K562 (cell line): Measurements from ENCODE around the gene HSD17B8. TPM values are rescaled to one million over a fixed set of nuclear protein-coding genes. Genes with fewer than 3 reads are reported as not detected.

Source experiments
- ATAC-seq: fragments of 200-7000 bp; cut with Tn5 transposase; 3 replicates; pipeline ENCODE4 v1.9.1; 2020; ENCODE audit warnings: moderate library complexity
- BruUV-seq: library from RNA; stranded (reverse); fragments of 400-500 nt; replicated peaks from 2 replicates; lab custom pipeline; 2021; lab: Mats Ljungman, UMichigan
- CTCF ChIA-PET: fragments of 300-600 bp; formaldehyde crosslinking; extraction: SDS; loops from one replicate; lab custom pipeline; 2021; ENCODE audit warnings: low intra/inter-chr PET ratio; lab: Yijun Ruan, JAX
- POLR2A ChIA-PET: fragments of 300-600, 350-650 bp; sonication (Branson Sonifier 250); formaldehyde crosslinking; extraction: SDS; loops from one replicate; lab custom pipeline; 2021; ENCODE audit warnings: antibody characterized with exemption, inconsistent platforms; lab: Yijun Ruan, JAX
- DNase-seq, 4 experiments: peaks; one replicate each; pipeline versions ENCODE4 v3.0.0 to v3.0.0-alpha.2; 2011 to 2018; ENCODE audit warnings: low spot score in 3 of 4, mixed read lengths in 3 of 4; ENCODE audit errors: extremely low read depth in 1 of 4
- FAIRE-seq: peaks from 2 replicates; lab custom pipeline; 2011; peaks lifted over from hg19 to GRCh38; lab: Jason Lieb, UNC
- H2AFZ ChIP-seq: 2 replicates; pipeline ENCODE4 v1.6.0; 2011; ENCODE audit warnings: low read depth, low read length, control low read depth, inconsistent platforms
- H3K27ac ChIP-seq: fragments of 200-600 bp; 3 replicates; pipeline ENCODE4 v1.8.0; 2011; ENCODE audit warnings: low read depth, mild to moderate bottlenecking, control low read depth, inconsistent platforms, low read length, moderate library complexity, mixed read lengths; ENCODE audit errors: extremely low read depth
- H3K27me3 ChIP-seq, 2 experiments: fragments of 300-600 bp in 1 of 2; 2 replicates in 1 of 2; 3 replicates in 1 of 2; pipeline versions ENCODE4 v1.6.0 to v1.8.0; 2011; ENCODE audit warnings: inconsistent platforms in 2 of 2, low read length in 2 of 2, mild to moderate bottlenecking in 1 of 2, mixed read lengths in 1 of 2, moderate library complexity in 1 of 2; ENCODE audit not compliant: control insufficient read depth in 2 of 2, insufficient read depth in 2 of 2
- H3K36me3 ChIP-seq: fragments of 300-600 bp; 3 replicates; pipeline ENCODE4 v1.8.0; 2011; ENCODE audit warnings: mild to moderate bottlenecking, low read length, inconsistent platforms; ENCODE audit not compliant: control insufficient read depth, insufficient read depth
- H3K4me1 ChIP-seq, 2 experiments: fragments of 200-600 bp in 1 of 2; replicated peaks in 1 of 2; 2 replicates in 1 of 2; 3 replicates in 1 of 2; pipeline versions ENCODE4 v1.5.1 to v1.8.0; 2011; ENCODE audit warnings: inconsistent platforms in 2 of 2, low read length in 2 of 2, mild to moderate bottlenecking in 1 of 2, mixed read lengths in 1 of 2, moderate library complexity in 1 of 2; ENCODE audit not compliant: control insufficient read depth in 2 of 2, insufficient read depth in 2 of 2
- H3K4me2 ChIP-seq: 2 replicates; pipeline ENCODE4 v1.6.1; 2011; ENCODE audit warnings: low read length, control low read depth, inconsistent platforms, mixed read lengths; ENCODE audit not compliant: insufficient read depth
- H3K4me3 ChIP-seq: fragments of 200-600 bp; sonication (generic), shearing (Covaris generic); 2 replicates; pipeline ENCODE4 v1.5.1; 2016; ENCODE audit warnings: control low read depth, inconsistent platforms
- H3K79me2 ChIP-seq: fragments of 200-600 bp; 3 replicates; pipeline ENCODE4 v1.8.0; 2011; ENCODE audit warnings: low read length, inconsistent platforms; ENCODE audit not compliant: control insufficient read depth, insufficient read depth
- H3K9ac ChIP-seq, 2 experiments: 2 replicates each; pipeline versions ENCODE4 v1.6.0 to v1.6.1; 2011; ENCODE audit warnings: low read depth in 2 of 2, low read length in 2 of 2, control low read depth in 1 of 2, inconsistent platforms in 1 of 2, mild to moderate bottlenecking in 1 of 2, mixed read lengths in 1 of 2; ENCODE audit not compliant: insufficient read depth in 1 of 2
- H3K9me1 ChIP-seq: one replicate; pipeline ENCODE4 v1.6.0; 2011; ENCODE audit warnings: inconsistent platforms, mild to moderate bottlenecking, low read length, moderate library complexity; ENCODE audit not compliant: control insufficient read depth, insufficient read depth
- H3K9me3 ChIP-seq: replicated peaks from 2 replicates; pipeline ENCODE4 v1.5.1; 2011; ENCODE audit warnings: low read depth, low read length, inconsistent platforms; ENCODE audit not compliant: control insufficient read depth, insufficient read depth
- H4K20me1 ChIP-seq: replicated peaks from 2 replicates; pipeline ENCODE4 v1.6.1; 2011; ENCODE audit warnings: low read length, inconsistent platforms, mixed read lengths; ENCODE audit not compliant: control insufficient read depth, insufficient read depth
- MTF1 ChIP-seq: fragments of 250-450 bp; sonication (Bioruptor Pico); IDR thresholded peaks from 2 replicates; pipeline ENCODE4 v1.9.0; 2021; ENCODE audit warnings: moderate library complexity, mild to moderate bottlenecking, inconsistent platforms, borderline replicate concordance
- OTX1 ChIP-seq: fragments of 450-650 bp; formaldehyde crosslinking; IDR thresholded peaks from 2 replicates; pipeline ENCODE4 v1.4.0; 2022; ENCODE audit warnings: mild to moderate bottlenecking
- SRF ChIP-seq, 2 experiments: fragments of 250-450, 450-650 bp in 1 of 2; sonication (Bioruptor Pico) in 1 of 2; sonication (generic) in 1 of 2; formaldehyde crosslinking; IDR thresholded peaks; 2 replicates each; pipeline versions ENCODE4 v1.5.0 to v1.5.1; 2020 to 2022; ENCODE audit warnings: mild to moderate bottlenecking in 1 of 2, missing genetic modification reagents in 1 of 2
- ZNF239 ChIP-seq: fragments of 250-450 bp; sonication (Bioruptor Pico); IDR thresholded peaks from 2 replicates; pipeline ENCODE4 v1.4.0; 2020; ENCODE audit warnings: mild to moderate bottlenecking
- ZNF318 ChIP-seq, 2 experiments: fragments of 450-650 bp; IDR thresholded peaks; 2 replicates each; pipeline ENCODE4 v1.6.1; 2016; ENCODE audit warnings: mild to moderate bottlenecking in 2 of 2, borderline replicate concordance in 1 of 2, low read depth in 1 of 2, moderate library complexity in 1 of 2
- ZNF695 ChIP-seq: fragments of 450-650 bp; formaldehyde crosslinking; IDR thresholded peaks from 2 replicates; pipeline ENCODE4 v1.4.0; 2020; ENCODE audit warnings: mild to moderate bottlenecking, moderate library complexity
- in situ Hi-C: fragments of 300-500 bp; cut with MboI; formaldehyde crosslinking; loops from 4 replicates; pipeline ENCODE4 v1.15.0; 2018; ENCODE audit warnings: inconsistent platforms, mixed read lengths
- intact Hi-C: fragments of 100-400 bp; cut with micrococcal nuclease; formaldehyde crosslinking; loops from 2 replicates; pipeline ENCODE4 v1.14.2; 2022
- polyA plus RNA-seq, 8 experiments: library from polyadenylated mRNA; depleted of rRNA in 4 of 8; stranded (reverse) in 5 of 8; unstranded in 3 of 8; fragments of >200 nt; fragmentation: Nextera tagmentation in 2 of 8; fragmentation: Illumina TruSeq in 1 of 8; extraction: Ambion mirVana in 2 of 8; extraction: Trizol in 1 of 8; gene quantifications; 2 replicates each; pipeline versions ENCODE4 v1.2.1 to v1.2.3, GENCODE V29; 2011 to 2014; ENCODE audit warnings: inconsistent platforms in 1 of 8, missing spikeins in 1 of 8
- total RNA-seq, 7 experiments: library from RNA; depleted of rRNA in 6 of 7; stranded (reverse); fragments of >200 nt in 6 of 7; fragmentation: Illumina TruSeq in 2 of 7; extraction: Trizol in 2 of 7; gene quantifications; 2 replicates each; pipeline versions ENCODE4 v1.2.1 to v1.2.3, GENCODE V29; 2011 to 2021; ENCODE audit warnings: low replicate concordance in 1 of 7
- TF ChIP-seq, protein P1 (sequence below), 2 experiments: fragments of 450-650 bp; IDR thresholded peaks; 2 replicates each; pipeline ENCODE4 v1.6.1; 2018; ENCODE audit warnings: mild to moderate bottlenecking in 2 of 2, low read depth in 1 of 2; ENCODE audit not compliant: partially characterized antibody in 2 of 2
- TF ChIP-seq, protein P2 (sequence below): fragments of 250-450 bp; sonication (Bioruptor Pico); IDR thresholded peaks from 2 replicates; pipeline ENCODE4 v1.8.0; 2022; ENCODE audit warnings: moderate library complexity, mild to moderate bottlenecking, inconsistent platforms

HSD17B8 gene
- total and polyA plus RNA-seq, 9 of the 15 experiments (the other 6 are each of a cell fraction or from before 2014, with no cell fraction given) = 3.7 to 35.2 (median 14.2) TPM

GRCh38 chr6:33252759-33253158 is 48.3 kb downstream of the HSD17B8 start:
- Histone ChIP-seq H3K27ac (no peak overlapping the region), H4K20me1 (no peaks in the 10 kb centered on the region), H3K36me3 (peaks cover 31% of the 10 kb centered on the region), H3K4me2 (no peak overlapping the region), H2AFZ (no peak overlapping the region), H3K9ac (no peak overlapping the region), H3K9me1 (peaks cover 4% of the 10 kb centered on the region), H3K9me3 (no peaks in the 10 kb centered on the region), H3K4me3 (no peak overlapping the region), H3K79me2 (no peaks in the 10 kb centered on the region), H3K27me3 (no peaks in the 10 kb centered on the region), H3K4me1 (peaks cover 22 to 31% of the 10 kb centered on the region in 2 experiments)
- POLR2A ChIA-PET = no interaction called here
- in situ Hi-C loops = no loop called here
- intact Hi-C loops = no loop called here
- no peak for ATAC-seq
- no peak for FAIRE-seq
- CTCF ChIA-PET = interaction anchor here (0.7 kb wide), 1 partner anchor 15 kb away, joined by 4 read pairs; no protein-coding TSS in a partner anchor
- no peak for DNase-seq
- BruUV-seq = no TSS peak
- TF ChIP-seq ZNF239 (CRISPR knock-in tag) (no peak), SRF (CRISPR knock-in tag; IDR thresholded peaks at IDR 0.05) (no peak), MTF1 (CRISPR knock-in tag) (no peak), OTX1 (CRISPR knock-in tag) (no peak), ZNF695 (CRISPR knock-in tag) (no peak), ZNF318 (IDR thresholded peaks at IDR 0.05; ENCODE audit: borderline replicate concordance in 1 of 2, low read depth in 1 of 2) (no peak)
- TF ChIP-seq, protein P1, sequence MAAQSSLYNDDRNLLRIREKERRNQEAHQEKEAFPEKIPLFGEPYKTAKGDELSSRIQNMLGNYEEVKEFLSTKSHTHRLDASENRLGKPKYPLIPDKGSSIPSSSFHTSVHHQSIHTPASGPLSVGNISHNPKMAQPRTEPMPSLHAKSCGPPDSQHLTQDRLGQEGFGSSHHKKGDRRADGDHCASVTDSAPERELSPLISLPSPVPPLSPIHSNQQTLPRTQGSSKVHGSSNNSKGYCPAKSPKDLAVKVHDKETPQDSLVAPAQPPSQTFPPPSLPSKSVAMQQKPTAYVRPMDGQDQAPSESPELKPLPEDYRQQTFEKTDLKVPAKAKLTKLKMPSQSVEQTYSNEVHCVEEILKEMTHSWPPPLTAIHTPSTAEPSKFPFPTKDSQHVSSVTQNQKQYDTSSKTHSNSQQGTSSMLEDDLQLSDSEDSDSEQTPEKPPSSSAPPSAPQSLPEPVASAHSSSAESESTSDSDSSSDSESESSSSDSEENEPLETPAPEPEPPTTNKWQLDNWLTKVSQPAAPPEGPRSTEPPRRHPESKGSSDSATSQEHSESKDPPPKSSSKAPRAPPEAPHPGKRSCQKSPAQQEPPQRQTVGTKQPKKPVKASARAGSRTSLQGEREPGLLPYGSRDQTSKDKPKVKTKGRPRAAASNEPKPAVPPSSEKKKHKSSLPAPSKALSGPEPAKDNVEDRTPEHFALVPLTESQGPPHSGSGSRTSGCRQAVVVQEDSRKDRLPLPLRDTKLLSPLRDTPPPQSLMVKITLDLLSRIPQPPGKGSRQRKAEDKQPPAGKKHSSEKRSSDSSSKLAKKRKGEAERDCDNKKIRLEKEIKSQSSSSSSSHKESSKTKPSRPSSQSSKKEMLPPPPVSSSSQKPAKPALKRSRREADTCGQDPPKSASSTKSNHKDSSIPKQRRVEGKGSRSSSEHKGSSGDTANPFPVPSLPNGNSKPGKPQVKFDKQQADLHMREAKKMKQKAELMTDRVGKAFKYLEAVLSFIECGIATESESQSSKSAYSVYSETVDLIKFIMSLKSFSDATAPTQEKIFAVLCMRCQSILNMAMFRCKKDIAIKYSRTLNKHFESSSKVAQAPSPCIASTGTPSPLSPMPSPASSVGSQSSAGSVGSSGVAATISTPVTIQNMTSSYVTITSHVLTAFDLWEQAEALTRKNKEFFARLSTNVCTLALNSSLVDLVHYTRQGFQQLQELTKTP (IDR thresholded peaks at IDR 0.05; ENCODE audit: low read depth in 1 of 2, partially characterized antibody in 2 of 2) = no peak
- TF ChIP-seq, protein P2, sequence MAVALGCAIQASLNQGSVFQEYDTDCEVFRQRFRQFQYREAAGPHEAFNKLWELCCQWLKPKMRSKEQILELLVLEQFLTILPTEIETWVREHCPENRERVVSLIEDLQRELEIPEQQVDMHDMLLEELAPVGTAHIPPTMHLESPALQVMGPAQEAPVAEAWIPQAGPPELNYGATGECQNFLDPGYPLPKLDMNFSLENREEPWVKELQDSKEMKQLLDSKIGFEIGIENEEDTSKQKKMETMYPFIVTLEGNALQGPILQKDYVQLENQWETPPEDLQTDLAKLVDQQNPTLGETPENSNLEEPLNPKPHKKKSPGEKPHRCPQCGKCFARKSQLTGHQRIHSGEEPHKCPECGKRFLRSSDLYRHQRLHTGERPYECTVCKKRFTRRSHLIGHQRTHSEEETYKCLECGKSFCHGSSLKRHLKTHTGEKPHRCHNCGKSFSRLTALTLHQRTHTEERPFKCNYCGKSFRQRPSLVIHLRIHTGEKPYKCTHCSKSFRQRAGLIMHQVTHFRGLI (CRISPR knock-in tag) = no peak
